Gastroesophageal sphincter (tissue), 3 donors: ENCODE data around the gene PSMD2.

ENCODE experiments used
- CTCF ChIP-seq, 4 experiments: fragments of 200-600 bp in 2 of 4; fragments of 450-650 bp in 2 of 4; sonication (generic) in 1 of 4; IDR thresholded peaks; one replicate each; pipeline ENCODE4 v1.5.1; 2017 to 2019; ENCODE audit warnings: antibody characterized with exemption in 4 of 4, mild to moderate bottlenecking in 2 of 4, moderate library complexity in 2 of 4
- EP300 ChIP-seq: sonication (generic); formaldehyde crosslinking; IDR thresholded peaks from one replicate; pipeline ENCODE4 v1.6.1; 2017; ENCODE audit warnings: antibody characterized with exemption, mild to moderate bottlenecking
- POLR2A ChIP-seq, 2 donors: fragments of 450-650 bp; IDR thresholded peaks; one replicate each; pipeline ENCODE4 v1.6.1; 2017; ENCODE audit warnings: antibody characterized with exemption in 2 of 2, mild to moderate bottlenecking in 2 of 2, moderate library complexity in 1 of 2
- POLR2AphosphoS5 ChIP-seq: sonication (generic); formaldehyde crosslinking; IDR thresholded peaks from one replicate; pipeline ENCODE4 v1.6.1; 2017; ENCODE audit warnings: antibody characterized with exemption

GRCh38 chr3:184320104-184320445 is 21.0 kb downstream of the PSMD2 start:
- TF ChIP-seq CTCF (IDR thresholded peaks at IDR 0.05): peak in 1 of 4 experiments; percentile 33
- peak; percentile 87 for TF ChIP-seq POLR2AphosphoS5
- no peak for TF ChIP-seq POLR2A (IDR thresholded peaks at IDR 0.05)
- TF ChIP-seq EP300: no peak
